Epidermal melanocyte (primary cell): ENCODE measurements around the gene KCNJ12.
"Not testable (repeated sequence)": the region's sequence is repeated elsewhere in the genome, so short reads cannot be mapped to it uniquely, and the experiment has no call there.

Source experiments
- DNase-seq: peaks from one replicate; pipeline ENCODE4 v3.0.0; 2011; ENCODE audit warnings: low spot score; ENCODE audit not compliant: insufficient read length

KCNJ12 gene

GRCh38 chr17:21349358-21350050, 26.7 kb upstream of the KCNJ12 start:
- not testable (repeated sequence) for DNase-seq

- DNase-seq: not testable (repeated sequence)
Observed at GRCh38 chr17:21350495-21350894, 25.7 kb upstream of the KCNJ12 start.

GRCh38 chr17:21351366-21352065, 24.6 kb upstream of the KCNJ12 start:
- no peak for DNase-seq

- DNase-seq: no peak
Observed at GRCh38 chr17:21352221-21352980, 23.8 kb upstream of the KCNJ12 start.

- no peak for DNase-seq
Observed at GRCh38 chr17:21352981-21353265, 23.2 kb upstream of the KCNJ12 start.

- DNase-seq: no peak
Observed at GRCh38 chr17:21353326-21354010, 22.7 kb upstream of the KCNJ12 start.

GRCh38 chr17:21354796-21355385, 21.3 kb upstream of the KCNJ12 start:
- no peak for DNase-seq

GRCh38 chr17:21355586-21355985, 20.6 kb upstream of the KCNJ12 start:
- DNase-seq: no peak

GRCh38 chr17:21356537-21357127, 19.5 kb upstream of the KCNJ12 start:
- DNase-seq: no peak

GRCh38 chr17:21357281-21357680, 18.9 kb upstream of the KCNJ12 start:
- DNase-seq: no peak

GRCh38 chr17:21357696-21358656, 18.2 kb upstream of the KCNJ12 start:
- no peak for DNase-seq

- DNase-seq: no peak
Observed at GRCh38 chr17:21358682-21359482, 17.3 kb upstream of the KCNJ12 start.

GRCh38 chr17:21359483-21359840, 16.7 kb upstream of the KCNJ12 start:
- DNase-seq: no peak

- DNase-seq: no peak
Observed at GRCh38 chr17:21360048-21360447, 16.1 kb upstream of the KCNJ12 start.

- DNase-seq: no peak
Observed at GRCh38 chr17:21361020-21361809, 14.9 kb upstream of the KCNJ12 start.

GRCh38 chr17:21362331-21362931, 13.7 kb upstream of the KCNJ12 start:
- no peak for DNase-seq

- no peak for DNase-seq
Observed at GRCh38 chr17:21363776-21364642, 12.1 kb upstream of the KCNJ12 start.
